ENCODE results near the gene MAPRE2. TPM values are rescaled to one million over a fixed set of nuclear protein-coding genes. Genes with fewer than 3 reads are reported as not detected.
"Not testable (repeated sequence)": the region's sequence is repeated elsewhere in the genome, so short reads cannot be mapped to it uniquely, and the experiment has no call there.

MAPRE2 gene
- total RNA-seq, 2 donors from 2014 or later: 32.8 to 44.4 TPM

- Mint-ChIP-seq H3K27me3 (no peaks in the 10 kb centered on the region), H3K4me1 (ENCODE audit: low read depth in 2 of 2) (peaks cover 62 to 66% of the 10 kb centered on the region in 2 donors), H3K4me3 (no peak overlapping the region), H3K9me3 (no peaks in the 10 kb centered on the region), H3K36me3 (no peaks in the 10 kb centered on the region), H3K27ac (peak overlapping the region; percentile 95 to 99)
- DNase-seq (ENCODE audit: low spot score) (no peak), ATAC-seq (no peak)
Observed at GRCh38 chr18:35157181-35157580, 116.0 kb downstream of the MAPRE2 start.

GRCh38 chr18:35158728-35159450 is 117.7 kb downstream of the MAPRE2 start:
- Mint-ChIP-seq H3K4me1 (ENCODE audit: low read depth in 2 of 2) (peaks cover 56 to 59% of the 10 kb centered on the region in 2 donors), H3K4me3 (peak overlapping the region; percentile 91), H3K9me3 (no peaks in the 10 kb centered on the region), H3K27ac (peak overlapping the region; percentile 95 to 99), H3K27me3 (no peaks in the 10 kb centered on the region), H3K36me3 (no peaks in the 10 kb centered on the region)
- ATAC-seq (peak; percentile 87 to 90), DNase-seq (ENCODE audit: low spot score) (peak; percentile 69)

GRCh38 chr18:35159782-35160181 is 118.6 kb downstream of the MAPRE2 start:
- peak overlapping the region; percentile 91 for H3K4me3 Mint-ChIP-seq
- H3K4me1 Mint-ChIP-seq (ENCODE audit: low read depth in 2 of 2): peaks cover 49 to 50% of the 10 kb centered on the region in 2 donors

DNA sequence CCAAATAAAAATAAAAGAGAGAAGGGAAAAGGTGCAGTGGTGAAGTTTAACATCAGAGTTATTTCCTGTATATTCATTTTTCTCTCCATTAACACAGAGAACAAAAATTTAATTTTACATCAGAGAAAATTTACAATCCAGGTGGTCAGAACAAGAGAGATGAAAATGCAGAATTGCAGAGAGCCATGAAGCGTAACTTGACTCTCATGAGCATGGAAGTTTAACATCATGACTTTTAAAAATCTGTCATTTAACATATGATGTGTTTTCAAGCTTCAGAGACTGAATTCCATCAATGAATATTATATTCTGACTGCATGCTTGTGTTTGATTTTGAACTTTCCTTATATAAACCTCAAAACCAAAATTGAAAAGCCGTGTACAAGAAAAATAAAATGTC is 120.3 kb downstream of the MAPRE2 start:
- H3K36me3 Mint-ChIP-seq: no peaks in the 10 kb centered on the region
- peak overlapping the region in 1 of 2 donors; percentile 19 for H3K27ac Mint-ChIP-seq
- ATAC-seq: no peak
- no peaks in the 10 kb centered on the region for H3K9me3 Mint-ChIP-seq
- H3K4me3 Mint-ChIP-seq: no peak overlapping the region
- H3K27me3 Mint-ChIP-seq: no peaks in the 10 kb centered on the region
- H3K4me1 Mint-ChIP-seq (ENCODE audit: low read depth in 2 of 2): peaks cover 39 to 41% of the 10 kb centered on the region in 2 donors
- no peak for DNase-seq (ENCODE audit: low spot score)

More at GRCh38 chr18:35159782-35160181, 118.6 kb downstream of the MAPRE2 start:
- H3K9me3 Mint-ChIP-seq: no peaks in the 10 kb centered on the region
- no peak for DNase-seq (ENCODE audit: low spot score)
- no peaks in the 10 kb centered on the region for H3K36me3 Mint-ChIP-seq
- peak; percentile 66 to 87 for ATAC-seq
- H3K27ac Mint-ChIP-seq: peak overlapping the region; percentile 95 to 99
- no peaks in the 10 kb centered on the region for H3K27me3 Mint-ChIP-seq

DNA sequence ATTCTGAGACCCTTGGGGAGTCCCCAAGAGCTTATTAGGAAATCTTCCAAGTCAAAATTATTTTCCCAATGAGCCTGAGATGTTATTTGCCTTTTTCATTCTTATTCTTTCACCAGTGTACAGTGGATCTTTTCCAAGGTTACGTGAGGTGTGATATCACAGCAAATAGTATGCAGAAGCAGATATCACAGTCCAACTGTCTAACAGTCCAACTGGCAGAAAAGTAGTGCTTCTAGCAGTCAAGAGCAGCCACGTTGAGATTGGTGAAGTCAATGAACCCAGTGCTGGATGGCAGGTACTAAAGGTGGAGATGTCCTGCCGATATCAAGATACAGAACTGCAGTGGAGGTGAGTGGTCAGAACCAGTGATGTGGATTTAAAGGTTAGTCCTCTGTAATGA is 120.7 kb downstream of the MAPRE2 start:
- no peaks in the 10 kb centered on the region for H3K27me3 Mint-ChIP-seq
- no peak overlapping the region for H3K4me3 Mint-ChIP-seq
- ATAC-seq (no peak), DNase-seq (ENCODE audit: low spot score) (no peak)
- no peak overlapping the region for H3K27ac Mint-ChIP-seq
- H3K4me1 Mint-ChIP-seq (ENCODE audit: low read depth in 2 of 2): peaks cover 37 to 39% of the 10 kb centered on the region in 2 donors
- no peaks in the 10 kb centered on the region for H3K36me3 Mint-ChIP-seq
- no peaks in the 10 kb centered on the region for H3K9me3 Mint-ChIP-seq

- Mint-ChIP-seq H3K36me3 (no peaks in the 10 kb centered on the region), H3K9me3 (no peaks in the 10 kb centered on the region), H3K27me3 (no peaks in the 10 kb centered on the region), H3K4me3 (no peak overlapping the region), H3K27ac (no peak overlapping the region), H3K4me1 (ENCODE audit: low read depth in 2 of 2) (peaks cover 27 to 30% of the 10 kb centered on the region in 2 donors)
- DNase-seq (ENCODE audit: low spot score): no peak
- no peak for ATAC-seq
Observed at GRCh38 chr18:35163014-35163539, 121.9 kb downstream of the MAPRE2 start.

DNA sequence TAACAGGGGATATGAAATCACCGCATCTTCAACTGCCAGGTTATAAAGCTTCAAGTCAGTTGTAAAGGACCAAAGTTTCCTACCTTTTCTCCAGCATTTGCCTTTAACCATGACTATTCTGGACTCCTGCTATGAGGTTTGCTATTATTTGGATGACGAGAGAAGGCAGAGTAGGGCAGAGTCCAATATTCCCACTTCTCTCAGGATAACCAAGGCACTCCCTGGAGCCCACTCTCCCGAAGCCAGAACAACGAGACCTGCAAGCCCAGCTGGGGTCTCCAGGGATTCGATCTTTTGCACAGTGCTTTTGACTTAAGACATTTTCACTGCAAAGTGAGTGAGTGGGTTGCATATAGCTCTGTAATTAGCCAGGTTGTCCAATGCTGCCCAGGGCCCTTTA is 122.5 kb downstream of the MAPRE2 start:
- ATAC-seq: no peak
- no peaks in the 10 kb centered on the region for H3K9me3 Mint-ChIP-seq
- DNase-seq (ENCODE audit: low spot score): no peak
- no peaks in the 10 kb centered on the region for H3K36me3 Mint-ChIP-seq
- no peak overlapping the region for H3K27ac Mint-ChIP-seq
- H3K4me1 Mint-ChIP-seq (ENCODE audit: low read depth in 2 of 2): peaks cover 21 to 23% of the 10 kb centered on the region in 2 donors
- H3K4me3 Mint-ChIP-seq: no peak overlapping the region
- H3K27me3 Mint-ChIP-seq: no peaks in the 10 kb centered on the region

DNA sequence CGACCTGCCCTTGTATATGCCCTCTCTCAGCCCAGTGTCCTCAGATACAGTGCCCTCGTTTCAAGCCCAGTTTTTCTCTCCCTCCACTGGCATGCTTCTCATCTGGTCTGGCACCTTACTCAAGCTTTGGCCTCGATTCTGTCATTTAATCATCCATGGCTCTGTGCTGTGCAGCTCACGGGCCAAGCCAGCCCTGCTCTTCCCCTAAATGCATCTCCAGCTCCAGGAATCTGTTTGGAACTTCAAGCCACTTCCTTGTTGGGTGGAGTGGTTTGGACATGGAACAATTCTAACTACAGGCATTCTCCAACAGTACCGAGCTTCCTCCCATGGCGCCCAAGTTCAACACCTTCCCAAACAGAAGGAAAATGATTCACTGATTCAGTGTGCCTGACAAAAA is 122.9 kb downstream of the MAPRE2 start:
- Mint-ChIP-seq H3K27ac (no peak overlapping the region), H3K4me3 (no peak overlapping the region), H3K27me3 (no peaks in the 10 kb centered on the region), H3K36me3 (no peaks in the 10 kb centered on the region), H3K9me3 (no peaks in the 10 kb centered on the region), H3K4me1 (ENCODE audit: low read depth in 2 of 2) (peaks cover 17 to 19% of the 10 kb centered on the region in 2 donors)
- DNase-seq (ENCODE audit: low spot score) (no peak), ATAC-seq (no peak)

DNA sequence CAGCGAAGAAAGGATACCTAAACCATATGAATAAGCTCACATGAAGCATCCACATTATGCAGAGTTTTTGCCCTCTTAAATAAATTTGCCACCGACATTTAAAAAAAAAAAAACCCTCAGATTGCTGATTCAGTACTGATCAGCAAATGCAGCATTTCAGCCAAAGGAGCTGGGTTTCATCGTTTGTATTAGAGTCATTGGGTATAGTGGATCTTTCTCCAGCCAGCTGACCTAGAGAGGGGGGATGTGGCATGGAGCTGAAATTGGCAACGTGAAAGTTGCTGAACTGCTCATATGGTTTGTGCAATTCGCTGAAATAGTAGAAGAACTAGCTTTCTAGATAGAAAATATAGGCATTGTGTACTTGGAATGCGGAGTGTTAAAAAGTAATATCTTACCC is 126.1 kb downstream of the MAPRE2 start:
- Mint-ChIP-seq H3K4me1 (ENCODE audit: low read depth in 2 of 2) (no peaks in the 10 kb centered on the region), H3K27me3 (no peaks in the 10 kb centered on the region), H3K36me3 (no peaks in the 10 kb centered on the region), H3K27ac (no peak overlapping the region), H3K9me3 (no peaks in the 10 kb centered on the region), H3K4me3 (no peak overlapping the region)
- DNase-seq (ENCODE audit: low spot score) (no peak), ATAC-seq (no peak)

- DNase-seq (ENCODE audit: low spot score) (no peak), ATAC-seq (no peak)
- Mint-ChIP-seq H3K9me3 (no peaks in the 10 kb centered on the region), H3K27me3 (no peaks in the 10 kb centered on the region), H3K36me3 (no peaks in the 10 kb centered on the region), H3K4me1 (ENCODE audit: low read depth in 2 of 2) (no peaks in the 10 kb centered on the region), H3K4me3 (no peak overlapping the region), H3K27ac (no peak overlapping the region)
Observed at GRCh38 chr18:35167857-35168256, 126.6 kb downstream of the MAPRE2 start.

DNA sequence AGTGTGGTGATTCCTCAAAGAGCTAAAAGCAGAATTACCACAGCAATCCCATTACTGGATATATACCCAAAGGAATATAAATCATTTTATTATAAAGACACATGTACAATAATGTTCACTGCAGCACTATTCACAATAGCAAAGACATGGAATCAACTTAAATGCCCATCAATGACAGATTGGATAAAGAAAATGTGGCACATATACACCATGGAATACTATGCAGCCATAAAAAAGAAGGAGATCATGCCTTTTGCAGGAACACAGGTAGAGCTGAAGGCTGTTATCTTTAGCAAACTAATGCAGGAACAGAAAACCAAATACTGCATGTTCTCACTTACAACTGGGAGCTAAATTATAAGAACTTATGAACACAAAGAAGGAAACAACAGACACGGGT is 129.1 kb downstream of the MAPRE2 start:
- not testable (repeated sequence) for H3K27me3 Mint-ChIP-seq; H3K4me3 Mint-ChIP-seq; DNase-seq (ENCODE audit: low spot score); H3K9me3 Mint-ChIP-seq; H3K36me3 Mint-ChIP-seq; H3K4me1 Mint-ChIP-seq (ENCODE audit: low read depth in 2 of 2); H3K27ac Mint-ChIP-seq; ATAC-seq

GRCh38 chr18:35171315-35171987 is 130.2 kb downstream of the MAPRE2 start:
- no peak overlapping the region for H3K27ac Mint-ChIP-seq
- ATAC-seq: no peak
- no peak for DNase-seq (ENCODE audit: low spot score)
- no peaks in the 10 kb centered on the region for H3K4me1 Mint-ChIP-seq (ENCODE audit: low read depth in 2 of 2)
- H3K4me3 Mint-ChIP-seq: no peak overlapping the region
- no peaks in the 10 kb centered on the region for H3K9me3 Mint-ChIP-seq
- no peaks in the 10 kb centered on the region for H3K27me3 Mint-ChIP-seq
- peaks cover 5% of the 10 kb centered on the region for H3K36me3 Mint-ChIP-seq

- Mint-ChIP-seq H3K4me3 (no peak overlapping the region), H3K27ac (no peak overlapping the region), H3K27me3 (no peaks in the 10 kb centered on the region), H3K4me1 (ENCODE audit: low read depth in 2 of 2) (no peaks in the 10 kb centered on the region), H3K9me3 (no peaks in the 10 kb centered on the region), H3K36me3 (peaks cover 5% of the 10 kb centered on the region)
- DNase-seq (ENCODE audit: low spot score) (no peak), ATAC-seq (no peak)
Observed at GRCh38 chr18:35172009-35172408, 130.8 kb downstream of the MAPRE2 start.

DNA sequence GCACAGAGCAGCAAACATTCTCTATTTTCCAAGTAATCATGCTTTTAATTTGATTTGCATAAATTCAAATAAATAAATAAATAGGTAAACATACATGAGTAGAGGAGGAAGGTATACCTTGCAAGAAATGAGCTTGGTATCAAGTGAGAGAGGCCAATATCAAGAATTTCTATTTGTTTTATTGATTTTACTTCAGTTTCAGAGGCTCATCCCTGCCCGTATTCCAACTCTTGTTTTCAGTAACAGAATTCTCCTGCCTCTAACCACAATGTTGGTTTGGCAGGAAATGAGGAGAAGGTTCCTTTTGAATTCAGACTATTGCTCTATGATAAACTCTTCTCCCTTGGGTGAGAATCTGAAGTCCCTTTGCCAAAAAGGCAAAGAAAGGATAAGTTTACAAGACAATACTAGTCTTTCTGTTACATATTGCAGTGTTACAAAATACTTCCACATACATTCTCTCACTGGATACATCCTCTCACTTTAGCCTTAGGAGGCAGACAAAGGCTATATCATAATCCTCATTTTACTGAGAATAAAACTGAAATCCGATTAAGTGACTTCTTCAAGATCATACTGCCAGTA is 131.3 kb downstream of the MAPRE2 start:
- DNase-seq (ENCODE audit: low spot score) (no peak), ATAC-seq (no peak)
- Mint-ChIP-seq H3K4me3 (no peak overlapping the region), H3K9me3 (no peaks in the 10 kb centered on the region), H3K27ac (no peak overlapping the region), H3K36me3 (peaks cover 5% of the 10 kb centered on the region), H3K27me3 (no peaks in the 10 kb centered on the region), H3K4me1 (ENCODE audit: low read depth in 2 of 2) (no peaks in the 10 kb centered on the region)
